Measurements from ENCODE around the gene CHAF1A. TPM values are rescaled to one million over a fixed set of nuclear protein-coding genes. Genes with fewer than 3 reads are reported as not detected.

CHAF1A gene
- total RNA-seq, 1 experiment from 2014 or later: 161 TPM

- H3K27me3 Mint-ChIP-seq (ENCODE audit: low read depth): no peaks in the 10 kb centered on the region
- peaks cover 7% of the 10 kb centered on the region for H3K4me1 Mint-ChIP-seq
- no peaks in the 10 kb centered on the region for H3K9me3 Mint-ChIP-seq
- no peak for ATAC-seq
- peaks cover 3% of the 10 kb centered on the region; the same call in 1 of the 2 replicates for H3K36me3 Mint-ChIP-seq
- ChIA-PET POLR2A (no interaction called here), CTCF (interaction anchor here (0.7 to 8.3 kb wide), 3 partner anchors 10 to 92 kb away, joined by 3 to 70 read pairs (median 3); partner anchors contain the start of gene SH3GL1)
- TF ChIP-seq MXD4 (CRISPR knock-in tag; IDR thresholded peaks at IDR 0.05; ENCODE audit: borderline replicate concordance) (no peak), FOXJ3 (CRISPR knock-in tag; IDR thresholded peaks at IDR 0.05; ENCODE audit: borderline replicate concordance) (no peak), HMGA2 (CRISPR knock-in tag; IDR thresholded peaks at IDR 0.05) (no peak), ZNF317 (CRISPR knock-in tag; IDR thresholded peaks at IDR 0.05; ENCODE audit: borderline replicate concordance, low read depth) (no peak), E2F5 (CRISPR knock-in tag; IDR thresholded peaks at IDR 0.05) (no peak), ZBTB21 (CRISPR knock-in tag; IDR thresholded peaks at IDR 0.05; ENCODE audit: borderline replicate concordance) (no peak), MYBL2 (CRISPR knock-in tag; IDR thresholded peaks at IDR 0.05) (no peak)
- no peak overlapping the region for H3K4me3 Mint-ChIP-seq
- DNase-seq (ENCODE audit: low spot score): no peak
- H3K27ac Mint-ChIP-seq: no peak overlapping the region
These were observed 42.8 kb upstream of the CHAF1A start for GRCh38 chr19:4359627-4360000.

GRCh38 chr19:4360081-4360569, 42.3 kb upstream of the CHAF1A start:
- peaks cover 3% of the 10 kb centered on the region; the same call in 1 of the 2 replicates for H3K36me3 Mint-ChIP-seq
- ChIA-PET CTCF (interaction anchor here (0.6 to 8.3 kb wide), 4 partner anchors 8 to 93 kb away, joined by 3 to 70 read pairs (median 11); partner anchors contain the start of gene SH3GL1), POLR2A (no interaction called here)
- no peaks in the 10 kb centered on the region for H3K9me3 Mint-ChIP-seq
- ATAC-seq (no peak), DNase-seq (ENCODE audit: low spot score) (no peak)
- peaks cover 7% of the 10 kb centered on the region for H3K4me1 Mint-ChIP-seq
- no peak overlapping the region for H3K27ac Mint-ChIP-seq
- TF ChIP-seq USF1 (CRISPR knock-in tag; IDR thresholded peaks at IDR 0.05) (no peak), NR2C2 (CRISPR knock-in tag; IDR thresholded peaks at IDR 0.05) (0 out of 2 replicates have a peak, but pooled peaks have one; percentile 14)
- H3K4me3 Mint-ChIP-seq: no peak overlapping the region
- no peaks in the 10 kb centered on the region for H3K27me3 Mint-ChIP-seq (ENCODE audit: low read depth)

- Mint-ChIP-seq H3K27ac (peak overlapping the region; percentile 27; the same call in 1 of the 2 replicates), H3K4me1 (peaks cover 7% of the 10 kb centered on the region), H3K27me3 (ENCODE audit: low read depth) (no peaks in the 10 kb centered on the region), H3K9me3 (no peaks in the 10 kb centered on the region), H3K36me3 (peaks cover 3% of the 10 kb centered on the region; the same call in 1 of the 2 replicates), H3K4me3 (no peak overlapping the region)
- 0 out of 2 replicates have a peak, but pooled peaks have one; percentile 61 for TF ChIP-seq ZNF671 (CRISPR knock-in tag; IDR thresholded peaks at IDR 0.05)
- no peak for TF ChIP-seq OVOL2 (CRISPR knock-in tag; IDR thresholded peaks at IDR 0.05; ENCODE audit: borderline replicate concordance)
- ChIA-PET POLR2A (interaction anchor here (0.6 to 1.4 kb wide), 2 partner anchors 14 to 93 kb away, joined by 4 to 6 read pairs; no protein-coding TSS in a partner anchor), CTCF (interaction anchor here (0.6 to 8.3 kb wide), 6 partner anchors 8 to 164 kb away, joined by 3 to 70 read pairs (median 11); partner anchors contain the start of genes MPND and SH3GL1)
- DNase-seq (ENCODE audit: low spot score): no peak
- ATAC-seq: peak; percentile 18
These were observed 41.7 kb upstream of the CHAF1A start for GRCh38 chr19:4360641-4361151.

GRCh38 chr19:4361152-4362046, 41.0 kb upstream of the CHAF1A start:
- no peak for TF ChIP-seq ELF4 (CRISPR knock-in tag; IDR thresholded peaks at IDR 0.05; ENCODE audit: low read depth)
- TF ChIP-seq MAX (CRISPR knock-in tag; IDR thresholded peaks at IDR 0.05): no peak
- TF ChIP-seq STAT6 (CRISPR knock-in tag; conservative IDR thresholded peaks at IDR 0.05; ENCODE audit: low read depth): no peak
- no peak for TF ChIP-seq USF2 (CRISPR knock-in tag; IDR thresholded peaks at IDR 0.05)
- no peak for TF ChIP-seq USF1 (CRISPR knock-in tag; IDR thresholded peaks at IDR 0.05)
- Mint-ChIP-seq H3K9me3 (no peaks in the 10 kb centered on the region), H3K27ac (no peak overlapping the region), H3K4me1 (peaks cover 7% of the 10 kb centered on the region), H3K27me3 (ENCODE audit: low read depth) (no peaks in the 10 kb centered on the region), H3K4me3 (no peak overlapping the region), H3K36me3 (peaks cover 3% of the 10 kb centered on the region; the same call in 1 of the 2 replicates)
- CTCF ChIA-PET: interaction anchor here (1.0 to 8.3 kb wide), 9 partner anchors 8 to 221 kb away, joined by 3 to 70 read pairs (median 13); partner anchors contain the start of genes MPND and SH3GL1
- POLR2A ChIA-PET: interaction anchor here (0.6 to 1.4 kb wide), 3 partner anchors 14 to 94 kb away, joined by 4 to 6 read pairs (median 5); no protein-coding TSS in a partner anchor
- DNase-seq (ENCODE audit: low spot score) (peak; percentile 52), ATAC-seq (no peak; the same call in 1 of the 2 replicates)
